Measurements from ENCODE around the gene GPR18. TPM values are rescaled to one million over a fixed set of nuclear protein-coding genes. Genes with fewer than 3 reads are reported as not detected.
"Not testable (repeated sequence)": the region's sequence is repeated elsewhere in the genome, so short reads cannot be mapped to it uniquely, and the experiment has no call there.

GPR18 gene
- total RNA-seq, 3 donors from 2014 or later: 0.35 to 0.60 (median 0.46) TPM

GRCh38 chr13:99215184-99215830, 42.9 kb downstream of the GPR18 start:
- H3K4me1 ChIP-seq (ENCODE audit: low read depth): no peaks in the 10 kb centered on the region
- DNase-seq (peak in 2 of 3 donors; percentile 30 to 39), ATAC-seq (peak; percentile 67)
- no peak overlapping the region for H3K4me3 ChIP-seq
- H3K36me3 ChIP-seq (ENCODE audit: low read depth): no peaks in the 10 kb centered on the region
- TF ChIP-seq CTCF (IDR thresholded peaks at IDR 0.05): no peak
- H3K9me3 ChIP-seq: no peaks in the 10 kb centered on the region
- intact Hi-C loops (cut with DNase I, micrococcal nuclease): no loop called here

- no peak for TF ChIP-seq CTCF (IDR thresholded peaks at IDR 0.05)
- no peak for DNase-seq
- Histone ChIP-seq H3K4me1 (ENCODE audit: low read depth) (no peaks in the 10 kb centered on the region), H3K36me3 (ENCODE audit: low read depth) (no peaks in the 10 kb centered on the region), H3K4me3 (no peak overlapping the region), H3K9me3 (no peaks in the 10 kb centered on the region)
- ATAC-seq: no peak
- intact Hi-C loops (cut with DNase I, micrococcal nuclease): no loop called here
These were observed 43.4 kb downstream of the GPR18 start for GRCh38 chr13:99214731-99215130.

DNA sequence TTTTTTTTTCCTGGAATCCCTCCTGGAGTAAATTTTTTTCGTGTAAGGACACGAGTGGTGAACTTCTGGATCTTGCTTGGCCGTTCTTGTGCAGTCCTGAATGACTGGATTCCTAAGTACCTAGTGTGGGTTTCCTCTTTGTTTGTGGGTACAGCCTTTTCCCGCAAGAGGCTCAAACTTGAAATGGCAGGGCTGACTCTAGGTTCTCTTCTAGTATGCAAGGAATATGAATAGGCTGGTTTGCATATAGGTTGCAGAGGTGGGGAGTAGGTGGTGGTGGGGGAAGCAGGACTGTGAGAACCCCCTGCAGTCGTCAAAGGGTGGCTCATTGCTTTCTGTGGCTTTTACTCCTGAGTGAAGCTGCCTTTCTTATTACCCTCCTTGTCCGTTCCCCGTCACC, 43.9 kb downstream of the GPR18 start:
- no peak overlapping the region for H3K4me3 ChIP-seq
- H3K4me1 ChIP-seq (ENCODE audit: low read depth): no peaks in the 10 kb centered on the region
- no peaks in the 10 kb centered on the region for H3K36me3 ChIP-seq (ENCODE audit: low read depth)
- TF ChIP-seq CTCF (IDR thresholded peaks at IDR 0.05): no peak
- intact Hi-C loops (cut with DNase I, micrococcal nuclease): no loop called here
- DNase-seq (no peak), ATAC-seq (no peak)
- no peaks in the 10 kb centered on the region for H3K9me3 ChIP-seq

- no peaks in the 10 kb centered on the region for H3K36me3 ChIP-seq (ENCODE audit: low read depth)
- no peak overlapping the region for H3K4me3 ChIP-seq
- TF ChIP-seq CTCF (IDR thresholded peaks at IDR 0.05): no peak
- no peaks in the 10 kb centered on the region for H3K9me3 ChIP-seq
- DNase-seq (no peak), ATAC-seq (no peak)
- H3K4me1 ChIP-seq (ENCODE audit: low read depth): no peaks in the 10 kb centered on the region
- intact Hi-C loops (cut with DNase I, micrococcal nuclease): no loop called here
These were observed 46.7 kb downstream of the GPR18 start for GRCh38 chr13:99211421-99212035.

- H3K4me3 ChIP-seq; H3K36me3 ChIP-seq (ENCODE audit: low read depth); intact Hi-C loops (cut with DNase I, micrococcal nuclease); H3K4me1 ChIP-seq (ENCODE audit: low read depth); DNase-seq; ATAC-seq; H3K9me3 ChIP-seq: not testable (repeated sequence)
These were observed 47.6 kb downstream of the GPR18 start for GRCh38 chr13:99210627-99211026.

GRCh38 chr13:99208845-99209527, 49.2 kb downstream of the GPR18 start:
- Histone ChIP-seq H3K4me3 (no peak overlapping the region), H3K4me1 (ENCODE audit: low read depth) (peaks cover 8% of the 10 kb centered on the region), H3K9me3 (no peaks in the 10 kb centered on the region), H3K36me3 (ENCODE audit: low read depth) (no peaks in the 10 kb centered on the region)
- DNase-seq: no peak
- no peak for ATAC-seq
- intact Hi-C loops (cut with DNase I, micrococcal nuclease): no loop called here
- no peak for TF ChIP-seq CTCF (IDR thresholded peaks at IDR 0.05)
